HG02610 (cell line): ENCODE results near the gene GPR139.

Experiments used
- ATAC-seq: cut with Tn5 transposase; IDR thresholded peaks from one replicate; pipeline ENCODE4 v1.9.1; 2021; ENCODE audit warnings: mild to moderate bottlenecking, moderate library complexity; ENCODE audit not compliant: unreplicated experiment

Gene GPR139

DNA sequence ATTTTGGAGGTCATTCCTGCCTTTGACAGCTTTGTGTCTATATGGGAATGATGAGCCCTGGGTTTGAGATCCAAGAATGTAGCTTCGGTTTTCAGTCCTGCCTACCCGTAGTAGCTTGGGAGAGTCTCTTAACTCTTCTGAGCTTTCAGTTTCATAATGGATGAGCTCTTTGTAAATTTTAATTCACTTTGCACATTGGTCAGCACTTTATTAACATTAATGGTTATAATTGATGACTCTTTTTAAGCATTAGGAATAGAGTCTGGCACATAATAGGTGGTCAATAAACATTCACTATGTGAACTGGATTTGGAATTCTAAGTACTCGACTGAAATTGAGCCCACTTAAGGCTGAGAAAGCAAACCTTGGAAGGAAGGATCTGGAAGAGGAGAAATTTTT, 17.3 kb downstream of the GPR139 start:
- no peak for ATAC-seq

GRCh38 chr16:20053336-20053735, 20.4 kb downstream of the GPR139 start:
- ATAC-seq = no peak

- no peak for ATAC-seq
Measured at GRCh38 chr16:20051611-20052010, 22.1 kb downstream of the GPR139 start.

GRCh38 chr16:20051147-20051546, 22.5 kb downstream of the GPR139 start:
- ATAC-seq = no peak

DNA sequence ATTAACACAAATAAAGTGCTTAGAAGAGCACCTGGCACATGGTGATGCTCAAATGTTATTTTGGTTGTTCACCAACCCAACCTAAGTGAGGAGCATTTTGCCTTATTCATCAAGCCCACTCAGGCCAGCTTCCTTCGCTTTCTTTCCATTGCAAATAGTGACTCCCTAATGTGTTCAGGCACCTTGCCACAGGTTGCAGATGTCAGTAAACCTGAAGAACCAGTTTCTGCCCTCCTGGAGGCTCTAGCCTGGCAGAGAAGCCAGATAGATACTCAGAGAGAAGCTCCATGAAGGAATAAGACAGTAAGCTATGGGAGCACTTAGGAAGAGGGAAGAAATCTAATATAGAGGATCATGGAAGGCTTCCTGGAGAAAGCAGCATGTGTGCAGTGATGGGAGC, 23.9 kb downstream of the GPR139 start:
- no peak for ATAC-seq

GRCh38 chr16:20045886-20046285, 27.8 kb downstream of the GPR139 start:
- no peak for ATAC-seq

DNA sequence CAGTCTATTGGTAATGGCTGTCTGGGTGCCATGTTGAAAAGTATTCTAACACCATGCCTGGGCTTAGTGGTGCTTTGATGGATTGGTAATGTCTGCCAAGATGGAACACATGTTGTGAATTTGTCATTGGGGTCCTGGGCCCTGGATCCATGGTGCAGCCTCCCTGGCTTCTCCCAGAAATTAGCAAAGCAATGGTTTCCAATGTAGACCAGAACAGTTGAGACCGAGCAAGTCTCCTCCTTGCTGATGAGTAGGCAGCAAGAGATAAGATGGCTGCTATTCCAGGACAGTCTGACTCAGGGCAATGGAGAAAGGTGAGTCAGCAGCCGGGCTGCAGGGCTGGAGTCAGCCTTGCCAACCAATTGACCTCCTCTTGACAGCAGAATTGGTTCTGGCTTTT, 30.8 kb downstream of the GPR139 start:
- no peak for ATAC-seq

DNA sequence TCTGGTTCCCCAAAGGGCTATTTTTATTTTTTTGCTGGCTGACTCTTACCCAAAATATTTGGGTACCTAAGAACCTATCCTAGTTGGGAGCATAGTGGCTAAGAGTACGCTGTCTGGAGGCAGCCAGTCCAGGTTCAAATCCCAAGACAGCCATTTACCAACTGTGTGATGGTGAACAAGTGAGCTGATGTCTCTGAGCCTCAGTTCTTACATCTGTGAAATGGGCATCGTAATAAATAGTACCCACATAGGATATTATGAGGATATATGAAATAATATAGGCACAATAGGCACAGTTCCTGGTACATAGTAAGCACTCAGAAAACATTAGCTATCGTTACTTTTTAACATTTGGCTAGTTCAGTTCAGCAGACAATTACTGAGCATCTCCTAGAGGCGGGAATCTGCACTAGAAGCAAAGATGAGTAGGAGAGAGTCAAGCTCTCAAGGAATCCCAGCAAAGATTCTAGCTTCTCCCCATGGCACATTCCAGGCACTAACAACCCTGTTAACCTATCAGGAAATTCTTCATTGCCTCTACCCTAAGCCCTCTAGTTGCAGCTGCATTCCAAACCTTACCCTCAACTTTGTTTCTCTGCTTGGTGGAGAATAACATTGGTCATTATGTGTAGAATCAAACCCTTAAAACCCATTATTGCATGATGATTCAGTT, 31.6 kb downstream of the GPR139 start:
- no peak for ATAC-seq

DNA sequence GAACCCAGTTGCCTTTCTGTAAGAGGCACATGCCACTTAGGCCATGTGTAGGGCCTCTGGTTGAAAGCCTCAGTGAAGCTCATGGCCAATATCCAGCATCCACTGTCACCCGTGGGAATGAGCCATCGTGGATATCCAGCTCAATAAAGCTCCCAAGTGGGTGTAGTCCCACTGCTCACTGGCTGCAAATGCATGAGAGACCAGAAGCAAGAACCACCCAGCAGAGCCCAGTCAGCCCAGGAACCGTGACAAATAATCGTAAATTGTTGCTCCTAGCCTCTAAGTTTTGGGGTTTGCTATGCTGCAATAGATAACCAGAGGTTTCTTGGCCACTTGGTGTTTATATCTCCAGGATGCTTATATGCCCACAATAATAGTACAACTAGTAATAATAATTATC, 33.7 kb downstream of the GPR139 start:
- ATAC-seq = no peak

- no peak for ATAC-seq
Measured at GRCh38 chr16:20029611-20030010, 44.1 kb downstream of the GPR139 start.

GRCh38 chr16:20026361-20027072, 47.2 kb downstream of the GPR139 start:
- ATAC-seq = no peak

DNA sequence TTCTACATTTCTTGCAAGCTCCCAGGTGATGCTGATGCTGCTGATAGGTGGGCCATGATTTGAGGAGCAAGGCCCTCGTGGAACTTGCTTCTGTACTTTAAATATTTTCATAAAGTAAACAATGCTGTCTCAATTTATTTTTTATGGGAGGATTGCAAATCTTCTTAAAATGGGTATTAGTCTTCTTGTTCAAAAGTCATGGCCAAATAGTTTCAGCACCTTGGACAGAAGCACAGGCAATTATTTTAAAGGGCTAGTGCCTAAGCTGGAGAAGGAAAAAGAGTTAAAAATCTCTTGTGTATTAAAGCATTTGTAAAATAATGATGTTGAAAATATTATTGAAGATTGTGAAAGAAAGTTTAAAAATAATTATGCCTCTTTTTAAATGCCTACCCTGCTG, 50.5 kb downstream of the GPR139 start:
- no peak for ATAC-seq

GRCh38 chr16:20020976-20021375, 52.7 kb downstream of the GPR139 start:
- no peak for ATAC-seq

GRCh38 chr16:20020083-20020482, 53.6 kb downstream of the GPR139 start:
- no peak for ATAC-seq

GRCh38 chr16:20016234-20016633, 57.5 kb downstream of the GPR139 start:
- ATAC-seq = no peak

DNA sequence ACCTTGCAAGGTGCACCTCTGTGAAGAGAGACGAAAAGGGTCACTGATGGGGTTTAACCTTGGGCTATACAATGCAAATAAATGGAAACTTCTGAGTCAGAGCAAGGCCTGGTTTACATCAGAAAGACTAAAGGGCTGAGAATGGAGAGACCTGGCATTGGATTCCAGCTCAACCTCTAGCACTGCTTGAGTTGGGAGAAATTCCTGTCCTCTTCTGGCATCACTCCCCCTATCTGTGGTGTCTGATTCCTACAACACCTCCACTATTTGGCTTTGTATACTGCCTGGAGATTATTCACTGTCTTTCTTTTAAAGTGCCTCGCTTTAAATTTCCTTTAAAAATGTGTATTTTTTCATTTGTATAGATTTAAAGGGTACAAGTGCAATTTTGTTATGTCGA, 68.8 kb downstream of the GPR139 start:
- no peak for ATAC-seq

DNA sequence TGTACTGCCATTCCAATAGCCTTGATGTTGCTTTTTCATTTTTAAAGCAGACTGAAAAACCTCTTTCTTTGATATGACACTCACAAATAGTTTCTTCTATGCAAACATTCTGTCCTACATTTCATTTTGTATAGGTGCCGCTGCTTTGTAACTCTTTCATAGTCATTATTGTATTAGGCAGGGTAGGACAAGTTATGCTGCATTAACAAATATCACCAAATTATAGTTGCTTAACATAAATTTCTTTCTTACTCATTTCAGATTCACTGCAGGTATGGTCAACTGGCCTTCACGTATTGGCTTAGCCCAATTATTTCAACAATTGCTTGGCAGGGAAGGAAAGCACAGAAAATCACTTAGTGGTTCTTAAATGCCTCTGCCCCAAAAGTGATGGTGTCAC, 70.8 kb downstream of the GPR139 start:
- no peak for ATAC-seq

- ATAC-seq = no peak
Measured at GRCh38 chr16:20001856-20002707, 71.6 kb downstream of the GPR139 start.

- no peak for ATAC-seq
Measured at GRCh38 chr16:19997734-19998133, 76.0 kb downstream of the GPR139 start.

DNA sequence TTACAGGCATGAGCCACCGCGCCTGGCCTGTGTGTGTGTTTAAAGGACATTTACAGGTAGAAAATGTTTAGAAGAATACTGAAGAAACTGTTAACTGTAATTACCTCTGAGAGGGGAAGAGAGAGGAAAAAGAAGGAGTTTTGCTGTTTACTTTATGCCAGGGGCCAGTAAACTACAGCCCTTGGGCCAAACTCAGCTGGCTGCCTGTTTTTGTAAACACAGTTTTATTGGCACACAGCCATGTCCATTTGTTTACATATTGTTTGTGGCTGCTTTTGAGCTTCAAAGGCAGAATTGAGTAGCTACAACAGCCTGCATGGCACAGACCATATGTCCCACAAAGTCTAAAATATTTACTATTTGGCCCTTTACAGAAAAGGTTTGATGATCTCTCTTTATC, 76.4 kb downstream of the GPR139 start:
- no peak for ATAC-seq

- no peak for ATAC-seq
Measured at GRCh38 chr16:19994466-19995170, 79.1 kb downstream of the GPR139 start.
